Measurements from ENCODE around the gene TRIOBP. TPM values are rescaled to one million over a fixed set of nuclear protein-coding genes. Genes with fewer than 3 reads are reported as not detected.

Gene TRIOBP
- total and polyA plus RNA-seq, 2 donors (not counting 1 experiment from before 2014, with no cell fraction given) = 32.9 to 131 TPM

GRCh38 chr22:37746366-37747079, 49.7 kb downstream of the TRIOBP start:
- Histone ChIP-seq H3K9ac (ENCODE audit: insufficient read depth, low read length) (peak overlapping the region; percentile 93), H3K27me3 (ENCODE audit: control insufficient read depth, insufficient read depth, low read length) (no peaks in the 10 kb centered on the region), H4K20me1 (ENCODE audit: control insufficient read depth, extremely low read depth, insufficient read depth, low read length) (no peaks in the 10 kb centered on the region), H2AFZ (ENCODE audit: low read length) (no peak overlapping the region), H3K9me3 (ENCODE audit: control insufficient read depth, insufficient read depth, low read depth, low read length) (no peaks in the 10 kb centered on the region), H3K4me2 (ENCODE audit: extremely low read depth, insufficient read depth, low read length) (peak overlapping the region; percentile 97), H3K4me3 (replicated peaks in 1 of 4; ENCODE audit: control extremely low read depth in 1 of 4, insufficient read depth in 1 of 4, low read depth in 3 of 4, low read length in 4 of 4) (peak overlapping the region; percentile 68 to 93 (median 85)), H3K79me2 (ENCODE audit: control insufficient read depth, insufficient read depth, low read length) (peaks cover 60% of the 10 kb centered on the region), H3K4me1 (ENCODE audit: control insufficient read depth, extremely low read depth, insufficient read depth, low read length) (peaks cover 51% of the 10 kb centered on the region), H3K36me3 (ENCODE audit: control insufficient read depth, insufficient read depth, low read length) (no peaks in the 10 kb centered on the region), H3K27ac (ENCODE audit: insufficient read depth, low read length) (peak overlapping the region; percentile 93)
- no peak for DNase-seq (ENCODE audit: low read depth in 2 of 2)
- TF ChIP-seq, protein P1, sequence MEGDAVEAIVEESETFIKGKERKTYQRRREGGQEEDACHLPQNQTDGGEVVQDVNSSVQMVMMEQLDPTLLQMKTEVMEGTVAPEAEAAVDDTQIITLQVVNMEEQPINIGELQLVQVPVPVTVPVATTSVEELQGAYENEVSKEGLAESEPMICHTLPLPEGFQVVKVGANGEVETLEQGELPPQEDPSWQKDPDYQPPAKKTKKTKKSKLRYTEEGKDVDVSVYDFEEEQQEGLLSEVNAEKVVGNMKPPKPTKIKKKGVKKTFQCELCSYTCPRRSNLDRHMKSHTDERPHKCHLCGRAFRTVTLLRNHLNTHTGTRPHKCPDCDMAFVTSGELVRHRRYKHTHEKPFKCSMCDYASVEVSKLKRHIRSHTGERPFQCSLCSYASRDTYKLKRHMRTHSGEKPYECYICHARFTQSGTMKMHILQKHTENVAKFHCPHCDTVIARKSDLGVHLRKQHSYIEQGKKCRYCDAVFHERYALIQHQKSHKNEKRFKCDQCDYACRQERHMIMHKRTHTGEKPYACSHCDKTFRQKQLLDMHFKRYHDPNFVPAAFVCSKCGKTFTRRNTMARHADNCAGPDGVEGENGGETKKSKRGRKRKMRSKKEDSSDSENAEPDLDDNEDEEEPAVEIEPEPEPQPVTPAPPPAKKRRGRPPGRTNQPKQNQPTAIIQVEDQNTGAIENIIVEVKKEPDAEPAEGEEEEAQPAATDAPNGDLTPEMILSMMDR (conservative IDR thresholded peaks at IDR 0.05 in 1 of 2, IDR thresholded peaks at IDR 0.05 in 1 of 2; ENCODE audit: low read depth in 1 of 2, low read length in 2 of 2) = no peak
- no peak for TF ChIP-seq EZH2 (IDR thresholded peaks at IDR 0.05; ENCODE audit: low read length, missing control alignments)

GRCh38 chr22:37747080-37747714, 50.3 kb downstream of the TRIOBP start:
- Histone ChIP-seq H3K4me1 (ENCODE audit: control insufficient read depth, extremely low read depth, insufficient read depth, low read length) (peaks cover 56% of the 10 kb centered on the region), H3K36me3 (ENCODE audit: control insufficient read depth, insufficient read depth, low read length) (no peaks in the 10 kb centered on the region), H2AFZ (ENCODE audit: low read length) (no peak overlapping the region), H3K27me3 (ENCODE audit: control insufficient read depth, insufficient read depth, low read length) (no peaks in the 10 kb centered on the region), H3K9me3 (ENCODE audit: control insufficient read depth, insufficient read depth, low read depth, low read length) (no peaks in the 10 kb centered on the region), H4K20me1 (ENCODE audit: control insufficient read depth, extremely low read depth, insufficient read depth, low read length) (no peaks in the 10 kb centered on the region), H3K27ac (ENCODE audit: insufficient read depth, low read length) (peak overlapping the region; percentile 93), H3K4me3 (replicated peaks in 1 of 4; ENCODE audit: control extremely low read depth in 1 of 4, insufficient read depth in 1 of 4, low read depth in 3 of 4, low read length in 4 of 4) (peak overlapping the region; percentile 68 to 93 (median 85)), H3K4me2 (ENCODE audit: extremely low read depth, insufficient read depth, low read length) (peak overlapping the region; percentile 97), H3K9ac (ENCODE audit: insufficient read depth, low read length) (peak overlapping the region; percentile 93), H3K79me2 (ENCODE audit: control insufficient read depth, insufficient read depth, low read length) (peaks cover 60% of the 10 kb centered on the region)
- TF ChIP-seq EZH2 (IDR thresholded peaks at IDR 0.05; ENCODE audit: low read length, missing control alignments) = no peak
- TF ChIP-seq, protein P1 (conservative IDR thresholded peaks at IDR 0.05 in 1 of 2, IDR thresholded peaks at IDR 0.05 in 1 of 2; ENCODE audit: low read depth in 1 of 2, low read length in 2 of 2) = no peak
- DNase-seq (ENCODE audit: low read depth in 2 of 2) = peak; percentile 47 to 50

- H3K9ac ChIP-seq (ENCODE audit: insufficient read depth, low read length) = peak overlapping the region; percentile 32
- H3K36me3 ChIP-seq (ENCODE audit: control insufficient read depth, insufficient read depth, low read length) = no peaks in the 10 kb centered on the region
- DNase-seq (ENCODE audit: low read depth in 2 of 2) = no peak
- H3K79me2 ChIP-seq (ENCODE audit: control insufficient read depth, insufficient read depth, low read length) = peaks cover 60% of the 10 kb centered on the region
- H3K4me3 ChIP-seq (replicated peaks in 1 of 4; ENCODE audit: control extremely low read depth in 1 of 4, insufficient read depth in 1 of 4, low read depth in 3 of 4, low read length in 4 of 4) = peak overlapping the region; percentile 40 to 93 (median 78)
- H3K27me3 ChIP-seq (ENCODE audit: control insufficient read depth, insufficient read depth, low read length) = no peaks in the 10 kb centered on the region
- peak overlapping the region; percentile 93 for H3K27ac ChIP-seq (ENCODE audit: insufficient read depth, low read length)
- peaks cover 58% of the 10 kb centered on the region for H3K4me1 ChIP-seq (ENCODE audit: control insufficient read depth, extremely low read depth, insufficient read depth, low read length)
- H2AFZ ChIP-seq (ENCODE audit: low read length) = no peak overlapping the region
- no peak for TF ChIP-seq EZH2 (IDR thresholded peaks at IDR 0.05; ENCODE audit: low read length, missing control alignments)
- TF ChIP-seq, protein P1 (conservative IDR thresholded peaks at IDR 0.05 in 1 of 2, IDR thresholded peaks at IDR 0.05 in 1 of 2; ENCODE audit: low read depth in 1 of 2, low read length in 2 of 2) = no peak
- H3K9me3 ChIP-seq (ENCODE audit: control insufficient read depth, insufficient read depth, low read depth, low read length) = no peaks in the 10 kb centered on the region
- H4K20me1 ChIP-seq (ENCODE audit: control insufficient read depth, extremely low read depth, insufficient read depth, low read length) = no peaks in the 10 kb centered on the region
- peak overlapping the region; percentile 97 for H3K4me2 ChIP-seq (ENCODE audit: extremely low read depth, insufficient read depth, low read length)
Observed at GRCh38 chr22:37747715-37748100, 50.9 kb downstream of the TRIOBP start.
